Activated CD8-positive, alpha-beta memory T cell treated with anti-CD3 and anti-CD28 coated beads for 48 hours (primary cell): Measurements from ENCODE around the gene FDXR.
A peak's percentile ranks its signal among the peaks of the same experiment; 100 is the strongest.

Experiments used
- DNase-seq, 3 experiments: peaks; one replicate each; pipeline ENCODE4 v3.0.0-alpha.2; 2020; ENCODE audit warnings: low read depth in 2 of 3, low spot score in 2 of 3

The FDXR gene

GRCh38 chr17:74858672-74859458 is 13.9 kb downstream of the FDXR start:
- no peak for DNase-seq

- DNase-seq = no peak
These were observed 15.6 kb downstream of the FDXR start for GRCh38 chr17:74857191-74857590.

- DNase-seq = no peak
These were observed 16.7 kb downstream of the FDXR start for GRCh38 chr17:74856112-74856511.

- DNase-seq = no peak
These were observed 17.5 kb downstream of the FDXR start for GRCh38 chr17:74855323-74855722.

GRCh38 chr17:74854792-74855191 is 18.0 kb downstream of the FDXR start:
- no peak for DNase-seq

- no peak for DNase-seq
These were observed 19.1 kb downstream of the FDXR start for GRCh38 chr17:74853669-74854068.

- DNase-seq = no peak
These were observed 19.8 kb downstream of the FDXR start for GRCh38 chr17:74853048-74853397.

GRCh38 chr17:74852237-74853047 is 20.4 kb downstream of the FDXR start:
- peak in 1 of 3 experiments; percentile 20 for DNase-seq

GRCh38 chr17:74851612-74852236 is 21.1 kb downstream of the FDXR start:
- DNase-seq = no peak

GRCh38 chr17:74850914-74851313 is 21.9 kb downstream of the FDXR start:
- DNase-seq = no peak

GRCh38 chr17:74850310-74850709 is 22.5 kb downstream of the FDXR start:
- DNase-seq = no peak

GRCh38 chr17:74848656-74849399 is 24.0 kb downstream of the FDXR start:
- DNase-seq = no peak

- no peak for DNase-seq
These were observed 26.2 kb downstream of the FDXR start for GRCh38 chr17:74846621-74847020.

GRCh38 chr17:74843352-74843627 is 29.5 kb downstream of the FDXR start:
- DNase-seq = no peak

- no peak for DNase-seq
These were observed 30.0 kb downstream of the FDXR start for GRCh38 chr17:74842599-74843351.

GRCh38 chr17:74842146-74842598 is 30.6 kb downstream of the FDXR start:
- DNase-seq = no peak

- DNase-seq = no peak
These were observed 31.7 kb downstream of the FDXR start for GRCh38 chr17:74840989-74841666.

GRCh38 chr17:74839990-74840852 is 32.6 kb downstream of the FDXR start:
- no peak for DNase-seq

- no peak for DNase-seq
These were observed 34.5 kb downstream of the FDXR start for GRCh38 chr17:74838274-74838673.
